ENCODE results near the gene THAP5. TPM values are rescaled to one million over a fixed set of nuclear protein-coding genes. Genes with fewer than 3 reads are reported as not detected.

The THAP5 gene
- total RNA-seq, 2 experiments from 2014 or later: 32.8 to 38.9 TPM

Other genes starting within 250 kb of the THAP5 start
- under 1 TPM; 0.50 to 0.99 TPM for gene NRCAM, start 113.3 kb downstream of the THAP5 start, total RNA-seq
- gene PNPLA8, start 43.6 kb downstream of the THAP5 start, total RNA-seq: 10 to 100 TPM; 17.2 to 17.8 TPM
- gene DNAJB9, start 168 bp upstream of the THAP5 start, total RNA-seq: 10 to 100 TPM; 11.3 to 11.9 TPM

Data from activated naive CD8-positive, alpha-beta T cell treated with anti-CD3 and anti-CD28 coated beads, Interleukin-2, amount 10 ng/mL, durations not matched to agents 7 days and 5 days (primary cell).